ENCODE results near the gene BRD2. TPM values are rescaled to one million over a fixed set of nuclear protein-coding genes. Genes with fewer than 3 reads are reported as not detected.

BRD2 gene
- total RNA-seq, 1 experiment from 2014 or later = 222 TPM

- Mint-ChIP-seq H3K4me3 (no peak overlapping the region), H3K4me1 (no peaks in the 10 kb centered on the region), H3K9me3 (no peaks in the 10 kb centered on the region), H3K36me3 (no peaks in the 10 kb centered on the region), H3K27me3 (ENCODE audit: low read depth) (peaks cover 32% of the 10 kb centered on the region), H3K27ac (no peak overlapping the region)
- ChIA-PET POLR2A (no interaction called here), CTCF (interaction anchor here (1.2 to 6.8 kb wide), 8 partner anchors 10 to 52 kb away, joined by 3 to 162 read pairs (median 30); partner anchors contain the start of genes HLA-DMA and HLA-DMB)
- ATAC-seq (no peak), DNase-seq (ENCODE audit: low spot score) (no peak)
- TF ChIP-seq NFYB (CRISPR knock-in tag; conservative IDR thresholded peaks at IDR 0.05; ENCODE audit: low read depth) = no peak
- no peak for TF ChIP-seq JAZF1 (CRISPR knock-in tag; IDR thresholded peaks at IDR 0.05)
- no peak for TF ChIP-seq GABPB1 (CRISPR knock-in tag; IDR thresholded peaks at IDR 0.05)
- TF ChIP-seq TEAD1 (CRISPR knock-in tag; IDR thresholded peaks at IDR 0.05) = no peak
These were observed 36.1 kb upstream of the BRD2 start for GRCh38 chr6:32932132-32932868.

GRCh38 chr6:32933661-32934085 is 34.7 kb upstream of the BRD2 start:
- DNase-seq (ENCODE audit: low spot score) (peak; percentile 82), ATAC-seq (peak; percentile 84)
- ChIA-PET CTCF (interaction anchor here (0.5 to 6.8 kb wide), 49 partner anchors 8 to 619 kb away, joined by 3 to 162 read pairs (median 6); partner anchors contain the start of genes HLA-DMA, HLA-DMB, HLA-DOA and PSMB9), POLR2A (interaction anchor here (0.6 to 1.5 kb wide), 4 partner anchors 11 to 51 kb away, joined by 3 to 6 read pairs (median 4); no protein-coding TSS in a partner anchor)
- Mint-ChIP-seq H3K9me3 (no peaks in the 10 kb centered on the region), H3K4me1 (no peaks in the 10 kb centered on the region), H3K27ac (no peak overlapping the region), H3K4me3 (no peak overlapping the region), H3K27me3 (ENCODE audit: low read depth) (peaks cover 36% of the 10 kb centered on the region), H3K36me3 (no peaks in the 10 kb centered on the region)
- no peak for TF ChIP-seq HMGXB4 (CRISPR knock-in tag; IDR thresholded peaks at IDR 0.05)
- TF ChIP-seq CTCF (IDR thresholded peaks at IDR 0.05) = peak; percentile 49

- no peaks in the 10 kb centered on the region for H3K36me3 Mint-ChIP-seq
- H3K9me3 Mint-ChIP-seq = no peaks in the 10 kb centered on the region
- H3K27ac Mint-ChIP-seq = no peak overlapping the region
- DNase-seq (ENCODE audit: low spot score) (no peak), ATAC-seq (no peak)
- ChIA-PET POLR2A (no interaction called here), CTCF (interaction anchor here (0.5 to 6.8 kb wide), 5 partner anchors 12 to 97 kb away, joined by 3 to 162 read pairs (median 5); partner anchors contain the start of genes HLA-DMA and TAP2)
- peaks cover 4% of the 10 kb centered on the region; the same call in 1 of the 2 replicates for H3K4me1 Mint-ChIP-seq
- H3K27me3 Mint-ChIP-seq (ENCODE audit: low read depth) = peaks cover 24% of the 10 kb centered on the region
- no peak overlapping the region for H3K4me3 Mint-ChIP-seq
- TF ChIP-seq GTF2I (CRISPR knock-in tag; conservative IDR thresholded peaks at IDR 0.05) (no peak), ZNF416 (CRISPR knock-in tag; IDR thresholded peaks at IDR 0.05) (no peak), IRF1 (CRISPR knock-in tag; IDR thresholded peaks at IDR 0.05) (no peak), SMAD3 (CRISPR knock-in tag; IDR thresholded peaks at IDR 0.05; ENCODE audit: borderline replicate concordance) (no peak), SMAD4 (CRISPR knock-in tag; IDR thresholded peaks at IDR 0.05) (no peak), E2F4 (CRISPR knock-in tag; IDR thresholded peaks at IDR 0.05; ENCODE audit: borderline replicate concordance, low read depth) (no peak), FOXP4 (CRISPR knock-in tag; IDR thresholded peaks at IDR 0.05) (no peak), TCF7 (CRISPR knock-in tag; IDR thresholded peaks at IDR 0.05; ENCODE audit: low read depth) (no peak), TEAD1 (CRISPR knock-in tag; IDR thresholded peaks at IDR 0.05) (no peak), ARID4B (CRISPR knock-in tag; IDR thresholded peaks at IDR 0.05; ENCODE audit: borderline replicate concordance) (no peak), USF2 (CRISPR knock-in tag; IDR thresholded peaks at IDR 0.05) (no peak)
These were observed 32.7 kb upstream of the BRD2 start for GRCh38 chr6:32935551-32936238.

Measured in WTC11 (cell line).